ENCODE data around the gene GALNT2.

GALNT2 gene

DNA sequence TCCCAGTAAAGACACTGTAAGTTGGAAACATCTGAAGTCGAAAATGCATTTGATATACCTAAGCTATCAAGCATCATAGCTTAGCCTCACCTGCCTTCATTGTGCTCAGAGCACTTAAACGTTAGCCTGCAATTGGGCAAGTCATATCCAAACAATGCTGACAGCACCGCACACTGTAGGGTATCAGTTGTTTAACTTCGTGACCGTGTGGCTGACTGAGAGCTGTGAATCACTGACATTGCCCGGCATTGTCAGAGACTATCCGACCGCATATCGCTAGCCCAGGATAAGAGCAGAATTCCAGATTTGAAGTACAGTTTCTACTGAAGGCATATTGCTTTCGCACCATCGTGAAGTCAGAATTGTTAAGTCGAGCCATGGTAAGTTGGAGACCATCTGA, 41.5 kb downstream of the GALNT2 start:
- H3K27ac ChIP-seq = no peak overlapping the region
- TF ChIP-seq, protein P1, sequence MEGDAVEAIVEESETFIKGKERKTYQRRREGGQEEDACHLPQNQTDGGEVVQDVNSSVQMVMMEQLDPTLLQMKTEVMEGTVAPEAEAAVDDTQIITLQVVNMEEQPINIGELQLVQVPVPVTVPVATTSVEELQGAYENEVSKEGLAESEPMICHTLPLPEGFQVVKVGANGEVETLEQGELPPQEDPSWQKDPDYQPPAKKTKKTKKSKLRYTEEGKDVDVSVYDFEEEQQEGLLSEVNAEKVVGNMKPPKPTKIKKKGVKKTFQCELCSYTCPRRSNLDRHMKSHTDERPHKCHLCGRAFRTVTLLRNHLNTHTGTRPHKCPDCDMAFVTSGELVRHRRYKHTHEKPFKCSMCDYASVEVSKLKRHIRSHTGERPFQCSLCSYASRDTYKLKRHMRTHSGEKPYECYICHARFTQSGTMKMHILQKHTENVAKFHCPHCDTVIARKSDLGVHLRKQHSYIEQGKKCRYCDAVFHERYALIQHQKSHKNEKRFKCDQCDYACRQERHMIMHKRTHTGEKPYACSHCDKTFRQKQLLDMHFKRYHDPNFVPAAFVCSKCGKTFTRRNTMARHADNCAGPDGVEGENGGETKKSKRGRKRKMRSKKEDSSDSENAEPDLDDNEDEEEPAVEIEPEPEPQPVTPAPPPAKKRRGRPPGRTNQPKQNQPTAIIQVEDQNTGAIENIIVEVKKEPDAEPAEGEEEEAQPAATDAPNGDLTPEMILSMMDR (conservative IDR thresholded peaks at IDR 0.05) = no peak

DNA sequence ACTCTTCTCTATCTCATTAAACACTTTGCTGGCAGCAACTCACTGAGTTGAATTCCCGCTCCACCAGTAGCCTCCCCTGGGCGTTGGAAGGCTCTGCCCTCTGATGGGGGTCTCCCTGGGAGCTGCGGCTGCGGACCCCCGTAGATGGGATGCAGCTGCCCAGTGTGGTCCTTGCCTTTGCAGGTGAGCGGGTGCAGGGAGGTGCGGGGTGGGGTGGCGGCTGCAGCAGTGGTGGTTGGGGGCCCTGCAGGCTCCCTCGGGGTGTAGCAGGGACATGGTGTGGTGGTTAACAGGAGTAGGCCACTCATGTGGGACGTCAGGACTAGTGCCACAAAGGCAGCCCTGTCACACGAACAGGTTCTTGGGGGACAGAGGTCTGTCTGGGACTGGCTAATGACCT, 42.0 kb downstream of the GALNT2 start:
- TF ChIP-seq, protein P1 (conservative IDR thresholded peaks at IDR 0.05) = no peak
- no peak overlapping the region for H3K27ac ChIP-seq

DNA sequence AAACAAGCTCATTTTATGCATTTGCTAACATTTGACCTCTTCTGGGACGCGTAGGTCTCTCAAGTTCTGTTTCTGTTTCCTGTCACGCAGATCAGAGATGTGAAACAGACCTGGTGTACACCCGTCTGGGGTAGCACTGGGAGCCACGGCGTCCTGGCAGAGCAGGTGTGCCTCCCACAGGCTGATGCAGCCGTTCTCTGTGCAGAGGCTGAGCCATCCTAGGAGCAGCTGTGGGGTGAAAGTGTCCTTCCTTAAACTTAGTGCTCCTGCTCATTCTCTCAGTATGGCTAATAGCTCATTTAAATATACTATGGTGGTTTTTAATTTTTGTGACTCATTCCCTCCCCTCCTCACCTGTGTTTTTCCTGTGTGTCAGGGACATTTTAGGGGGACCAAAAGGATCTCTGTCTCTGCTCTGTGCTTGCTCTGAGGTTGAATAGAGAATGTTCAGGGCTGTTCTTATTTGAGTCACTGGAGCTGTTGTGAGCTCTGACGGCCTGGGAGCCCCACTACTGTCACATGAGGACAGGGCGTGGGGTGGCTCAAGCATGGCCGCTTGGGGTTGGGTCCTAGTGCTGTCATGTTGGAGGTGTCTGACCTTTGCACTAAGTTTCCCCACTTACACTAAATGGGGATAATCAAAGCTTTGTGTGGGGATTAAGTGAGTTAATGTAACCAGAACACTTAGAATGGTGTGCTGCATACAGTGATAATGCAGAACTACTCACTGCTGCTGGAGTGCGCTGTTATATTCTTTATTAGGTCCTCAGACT, 43.0 kb downstream of the GALNT2 start:
- TF ChIP-seq, protein P1 (conservative IDR thresholded peaks at IDR 0.05) = no peak
- H3K27ac ChIP-seq = no peak overlapping the region

DNA sequence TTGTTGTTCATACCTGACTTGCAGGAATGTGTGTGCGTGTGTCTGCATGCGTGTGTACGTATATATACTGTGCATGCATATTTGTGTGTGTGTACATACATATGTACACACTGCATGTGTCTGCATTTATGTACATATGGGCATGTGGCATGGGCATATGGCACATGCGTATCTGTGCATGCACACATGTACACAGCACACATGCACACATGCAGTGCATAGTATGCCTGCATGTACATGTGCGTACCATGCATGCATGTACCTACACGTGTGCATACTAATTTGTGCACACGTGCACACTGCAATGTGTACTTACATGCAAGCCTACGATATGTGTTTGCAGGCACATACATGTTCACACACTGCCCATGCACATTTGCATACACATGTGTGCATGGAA, 43.9 kb downstream of the GALNT2 start:
- no peak overlapping the region for H3K27ac ChIP-seq
- TF ChIP-seq, protein P1 (conservative IDR thresholded peaks at IDR 0.05) = no peak

DNA sequence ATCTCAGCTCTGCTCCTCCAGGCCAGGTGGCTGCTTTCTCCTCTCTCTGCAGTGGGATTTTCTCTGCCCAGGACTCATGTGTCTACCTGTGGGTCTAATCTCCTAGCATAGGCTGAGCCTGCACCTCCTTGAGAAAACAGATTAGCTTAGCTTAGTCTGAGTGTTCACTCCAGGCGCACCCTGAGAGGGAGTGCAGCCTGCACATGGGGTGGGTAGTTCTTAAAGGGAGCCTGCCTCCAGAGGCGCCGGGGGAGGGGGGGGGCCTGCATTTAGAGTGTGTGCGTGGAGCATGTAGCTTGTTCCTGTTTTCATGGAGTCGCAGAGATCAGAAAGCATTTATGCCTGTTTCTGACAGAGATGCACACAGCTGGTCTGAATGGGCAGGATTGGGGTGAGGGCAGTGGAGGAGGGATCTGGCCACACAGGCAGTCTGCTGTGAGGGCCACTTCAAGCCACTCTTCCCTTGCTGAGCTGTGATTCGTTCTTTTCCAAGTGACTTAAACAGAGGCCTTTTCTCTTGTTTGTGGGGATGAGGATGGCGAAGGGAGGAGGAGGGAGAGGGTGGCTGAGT, 45.2 kb downstream of the GALNT2 start:
- no peak overlapping the region for H3K27ac ChIP-seq

DNA sequence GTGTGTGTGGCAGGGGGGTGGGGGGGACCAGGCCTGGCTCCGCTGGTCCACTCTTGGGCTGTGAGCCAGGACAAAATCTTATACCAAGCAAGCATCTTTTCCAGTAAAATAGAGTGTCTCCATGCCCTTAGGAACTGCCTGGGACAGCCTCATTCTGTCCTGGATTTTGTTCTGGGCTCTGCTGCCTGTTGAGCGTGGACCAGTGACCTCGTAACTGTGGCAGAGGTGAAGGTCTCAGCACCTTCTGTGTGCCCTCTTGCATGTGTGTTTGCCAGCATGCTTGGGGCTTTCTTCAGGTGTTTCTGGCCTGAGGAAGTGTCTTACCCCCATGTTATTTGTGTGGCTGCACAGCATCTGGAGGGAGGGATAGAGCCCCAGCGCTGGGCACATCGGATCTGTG, 45.7 kb downstream of the GALNT2 start:
- H3K27ac ChIP-seq = no peak overlapping the region
- TF ChIP-seq, protein P1 (conservative IDR thresholded peaks at IDR 0.05) = no peak

More for the DNA sequence above, 45.2 kb downstream of the GALNT2 start:
- TF ChIP-seq, protein P1 (conservative IDR thresholded peaks at IDR 0.05) = no peak

DNA sequence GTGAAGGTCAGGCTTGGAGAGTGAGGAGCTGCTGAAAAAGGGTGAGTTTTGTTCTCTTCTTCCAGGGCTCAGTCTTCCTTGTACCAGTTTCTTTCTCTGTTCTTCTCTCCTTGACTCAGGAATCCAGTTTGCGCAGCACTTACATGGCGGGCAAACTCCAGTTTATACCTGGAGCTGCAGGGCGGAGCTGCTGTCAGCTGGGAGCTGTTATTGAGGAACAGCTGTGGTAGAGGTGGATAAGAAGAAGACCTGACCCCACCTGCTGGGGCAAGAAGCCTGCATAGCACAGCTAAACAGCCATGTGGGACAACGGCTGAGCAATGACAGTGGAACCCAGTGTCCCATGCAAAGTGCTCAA, 46.2 kb downstream of the GALNT2 start:
- no peak overlapping the region for H3K27ac ChIP-seq
- TF ChIP-seq, protein P1 (conservative IDR thresholded peaks at IDR 0.05) = no peak
